ENCODE results near the gene RNF128. TPM values are rescaled to one million over a fixed set of nuclear protein-coding genes. Genes with fewer than 3 reads are reported as not detected.
"Not testable (repeated sequence)": the region's sequence is repeated elsewhere in the genome, so short reads cannot be mapped to it uniquely, and the experiment has no call there.

Gene RNF128
- total RNA-seq, 1 donor from 2014 or later, result not detected

DNA sequence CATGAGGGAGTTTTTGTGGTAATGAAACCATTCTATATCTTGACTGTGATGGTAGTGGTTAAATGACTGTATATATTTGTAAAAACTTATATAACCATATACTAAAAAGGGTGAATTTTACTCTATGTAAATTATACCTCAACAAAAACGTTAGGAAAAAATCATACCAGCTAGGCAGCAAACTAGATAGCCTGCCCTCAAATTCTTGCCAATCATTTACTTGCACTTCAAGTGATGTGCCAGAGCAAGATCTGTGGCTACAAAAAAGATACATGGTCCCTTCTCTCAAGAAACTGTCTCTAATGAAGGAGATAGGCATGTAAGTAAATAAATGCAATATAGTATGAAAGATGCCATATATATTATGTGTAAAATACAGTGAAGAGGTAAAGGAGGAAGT lies 10.0 kb upstream of the RNF128 start:
- DNase-seq (ENCODE audit: low spot score), result no peak
- H3K4me3 Mint-ChIP-seq (ENCODE audit: low read depth), result no peak overlapping the region
- no peaks in the 10 kb centered on the region for H3K4me1 Mint-ChIP-seq (ENCODE audit: low read depth)
- H3K27ac Mint-ChIP-seq, result no peak overlapping the region
- no peaks in the 10 kb centered on the region for H3K36me3 Mint-ChIP-seq (ENCODE audit: low read depth)
- intact Hi-C loops (cut with micrococcal nuclease), result no loop called here
- peaks cover 2% of the 10 kb centered on the region for H3K27me3 Mint-ChIP-seq (ENCODE audit: low read depth)
- no peaks in the 10 kb centered on the region for H3K9me3 Mint-ChIP-seq

DNA sequence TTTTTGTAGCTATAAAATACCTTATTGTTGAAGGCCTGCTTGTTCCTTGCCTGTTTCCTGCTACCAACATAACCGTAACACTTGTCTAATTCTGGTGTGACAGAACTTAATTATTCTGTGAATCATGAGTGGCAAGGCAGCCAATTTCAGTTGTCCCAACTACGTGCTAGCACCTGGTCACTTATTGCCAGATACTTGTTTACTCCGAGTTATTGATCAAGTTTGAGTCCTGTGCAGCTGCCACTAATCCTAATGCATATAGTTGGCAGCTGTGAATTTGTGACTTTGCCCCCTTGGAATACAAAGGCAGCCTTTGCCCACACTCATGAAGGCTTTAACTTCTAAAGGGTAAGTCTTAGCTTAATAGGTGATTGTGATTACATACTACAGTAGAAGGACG lies 7.8 kb upstream of the RNF128 start:
- no peaks in the 10 kb centered on the region for H3K36me3 Mint-ChIP-seq (ENCODE audit: low read depth)
- intact Hi-C loops (cut with micrococcal nuclease), result no loop called here
- no peak overlapping the region for H3K4me3 Mint-ChIP-seq (ENCODE audit: low read depth)
- DNase-seq (ENCODE audit: low spot score), result no peak
- H3K9me3 Mint-ChIP-seq, result no peaks in the 10 kb centered on the region
- H3K27me3 Mint-ChIP-seq (ENCODE audit: low read depth), result peaks cover 4% of the 10 kb centered on the region
- no peaks in the 10 kb centered on the region for H3K4me1 Mint-ChIP-seq (ENCODE audit: low read depth)
- no peak overlapping the region for H3K27ac Mint-ChIP-seq

DNA sequence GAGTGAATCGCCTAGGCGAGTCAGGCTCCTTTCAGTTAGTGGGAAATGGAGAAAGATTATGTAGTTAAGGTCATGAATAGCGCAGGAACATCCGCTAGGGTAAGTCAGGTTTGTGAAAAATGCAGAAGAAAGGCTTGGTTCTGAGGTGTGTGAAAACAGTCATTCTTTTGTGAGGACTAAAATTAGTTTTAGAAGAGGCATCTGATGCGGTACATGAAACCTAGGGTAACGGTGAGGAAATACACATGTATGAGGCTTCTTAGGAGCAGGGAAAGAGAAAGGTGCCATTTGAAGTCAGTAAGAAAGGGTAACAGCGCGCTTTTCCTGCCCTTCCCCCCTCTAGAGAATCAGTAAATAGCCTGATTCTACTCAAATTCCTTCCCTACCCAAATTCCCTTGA lies 570 bp upstream of the RNF128 start:
- Mint-ChIP-seq H3K27ac (no peak overlapping the region), H3K9me3 (no peaks in the 10 kb centered on the region), H3K27me3 (ENCODE audit: low read depth) (peaks cover 38% of the 10 kb centered on the region), H3K4me1 (ENCODE audit: low read depth) (no peaks in the 10 kb centered on the region), H3K4me3 (ENCODE audit: low read depth) (peak overlapping the region; percentile 41), H3K36me3 (ENCODE audit: low read depth) (no peaks in the 10 kb centered on the region)
- intact Hi-C loops (cut with micrococcal nuclease), result no loop called here
- DNase-seq (ENCODE audit: low spot score), result no peak

DNA sequence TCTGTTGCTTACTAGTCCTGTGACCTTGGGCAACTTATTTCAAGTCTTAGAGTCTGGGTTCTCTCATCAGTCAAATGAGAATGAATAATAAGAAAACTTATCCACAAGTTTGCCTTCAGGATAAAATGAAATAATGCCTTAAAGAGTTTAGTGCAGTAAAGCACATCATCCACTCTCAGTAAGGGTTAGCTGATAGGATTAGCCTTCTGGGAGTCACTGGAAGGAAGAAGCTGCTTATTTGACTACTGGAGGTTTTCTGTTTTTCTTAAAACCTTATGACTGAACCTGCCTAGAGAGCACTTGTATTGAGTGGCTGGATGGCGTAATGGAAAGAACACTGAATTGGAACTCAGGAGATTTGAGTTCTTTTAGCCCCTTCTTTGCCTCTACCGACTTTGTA lies 1.8 kb downstream of the RNF128 start:
- Mint-ChIP-seq H3K27me3 (ENCODE audit: low read depth) (peaks cover 47% of the 10 kb centered on the region), H3K27ac (no peak overlapping the region)

GRCh38 chrX:106730401-106730800 lies 3.9 kb downstream of the RNF128 start:
- Mint-ChIP-seq H3K4me1 (ENCODE audit: low read depth) (no peaks in the 10 kb centered on the region), H3K27me3 (ENCODE audit: low read depth) (peaks cover 36% of the 10 kb centered on the region), H3K9me3 (no peaks in the 10 kb centered on the region), H3K4me3 (ENCODE audit: low read depth) (no peak overlapping the region), H3K27ac (no peak overlapping the region), H3K36me3 (ENCODE audit: low read depth) (no peaks in the 10 kb centered on the region)
- intact Hi-C loops (cut with micrococcal nuclease), result no loop called here
- DNase-seq (ENCODE audit: low spot score), result no peak

More for the DNA sequence above, 1.8 kb downstream of the RNF128 start:
- Mint-ChIP-seq H3K9me3 (no peaks in the 10 kb centered on the region), H3K4me1 (ENCODE audit: low read depth) (no peaks in the 10 kb centered on the region), H3K36me3 (ENCODE audit: low read depth) (no peaks in the 10 kb centered on the region), H3K4me3 (ENCODE audit: low read depth) (no peak overlapping the region)
- intact Hi-C loops (cut with micrococcal nuclease), result no loop called here
- DNase-seq (ENCODE audit: low spot score), result no peak

DNA sequence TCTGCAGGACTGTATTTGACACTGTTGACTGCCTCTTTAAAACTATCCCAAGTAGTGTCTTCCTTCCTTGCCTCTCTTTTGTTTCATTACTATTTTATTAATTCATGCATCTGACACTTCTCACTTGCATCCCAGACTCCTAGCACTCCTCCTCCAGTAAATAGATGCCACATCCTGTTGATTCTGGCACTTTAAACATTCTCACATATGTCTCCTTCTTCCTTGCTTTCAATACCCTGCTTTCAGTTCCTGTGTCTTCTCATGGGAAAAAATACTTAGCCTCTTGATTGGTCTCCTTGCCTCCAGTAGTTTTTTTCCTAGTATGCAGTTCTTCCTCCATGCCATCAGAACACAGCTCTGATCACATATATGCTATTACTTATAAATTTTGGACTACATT lies 5.1 kb downstream of the RNF128 start:
- peaks cover 25% of the 10 kb centered on the region for H3K27me3 Mint-ChIP-seq (ENCODE audit: low read depth)
- no peak for DNase-seq (ENCODE audit: low spot score)
- H3K4me1 Mint-ChIP-seq (ENCODE audit: low read depth), result no peaks in the 10 kb centered on the region
- H3K4me3 Mint-ChIP-seq (ENCODE audit: low read depth), result no peak overlapping the region
- intact Hi-C loops (cut with micrococcal nuclease), result no loop called here
- H3K27ac Mint-ChIP-seq, result no peak overlapping the region
- H3K36me3 Mint-ChIP-seq (ENCODE audit: low read depth), result no peaks in the 10 kb centered on the region
- H3K9me3 Mint-ChIP-seq, result no peaks in the 10 kb centered on the region

DNA sequence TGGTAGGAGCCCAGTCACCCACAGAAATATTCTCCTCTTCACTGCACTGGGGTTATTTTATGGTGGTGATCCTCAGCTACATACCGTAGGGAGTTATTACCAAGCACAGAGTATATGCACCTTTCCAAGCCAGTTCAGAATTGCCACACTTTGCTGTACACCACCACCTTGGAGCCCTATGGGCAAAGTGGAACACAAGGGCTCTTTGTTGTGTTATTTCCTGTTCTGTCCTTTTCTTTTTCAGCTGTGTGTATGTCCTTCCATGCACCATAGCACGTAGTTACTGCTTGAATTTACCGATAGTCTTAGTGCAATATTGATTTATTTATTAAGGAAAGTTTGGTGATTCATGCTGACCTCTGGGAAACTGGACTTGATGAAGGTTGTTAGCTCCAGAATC lies 8.3 kb downstream of the RNF128 start:
- no peak for DNase-seq (ENCODE audit: low spot score)
- intact Hi-C loops (cut with micrococcal nuclease), result no loop called here
- no peak overlapping the region for H3K4me3 Mint-ChIP-seq (ENCODE audit: low read depth)
- H3K27me3 Mint-ChIP-seq (ENCODE audit: low read depth), result peaks cover 10% of the 10 kb centered on the region
- H3K36me3 Mint-ChIP-seq (ENCODE audit: low read depth), result no peaks in the 10 kb centered on the region
- no peaks in the 10 kb centered on the region for H3K9me3 Mint-ChIP-seq
- H3K27ac Mint-ChIP-seq, result no peak overlapping the region
- no peaks in the 10 kb centered on the region for H3K4me1 Mint-ChIP-seq (ENCODE audit: low read depth)

GRCh38 chrX:106740193-106740780 lies 13.8 kb downstream of the RNF128 start:
- intact Hi-C loops (cut with micrococcal nuclease), result no loop called here
- Mint-ChIP-seq H3K9me3 (no peaks in the 10 kb centered on the region), H3K27me3 (ENCODE audit: low read depth) (no peaks in the 10 kb centered on the region), H3K36me3 (ENCODE audit: low read depth) (no peaks in the 10 kb centered on the region), H3K27ac (no peak overlapping the region), H3K4me1 (ENCODE audit: low read depth) (no peaks in the 10 kb centered on the region), H3K4me3 (ENCODE audit: low read depth) (no peak overlapping the region)
- no peak for DNase-seq (ENCODE audit: low spot score)

GRCh38 chrX:106742193-106742592 lies 15.7 kb downstream of the RNF128 start:
- intact Hi-C loops (cut with micrococcal nuclease), result no loop called here
- Mint-ChIP-seq H3K36me3 (ENCODE audit: low read depth) (no peaks in the 10 kb centered on the region), H3K27me3 (ENCODE audit: low read depth) (no peaks in the 10 kb centered on the region), H3K27ac (no peak overlapping the region), H3K4me1 (ENCODE audit: low read depth) (no peaks in the 10 kb centered on the region), H3K4me3 (ENCODE audit: low read depth) (no peak overlapping the region), H3K9me3 (no peaks in the 10 kb centered on the region)
- DNase-seq (ENCODE audit: low spot score), result no peak

DNA sequence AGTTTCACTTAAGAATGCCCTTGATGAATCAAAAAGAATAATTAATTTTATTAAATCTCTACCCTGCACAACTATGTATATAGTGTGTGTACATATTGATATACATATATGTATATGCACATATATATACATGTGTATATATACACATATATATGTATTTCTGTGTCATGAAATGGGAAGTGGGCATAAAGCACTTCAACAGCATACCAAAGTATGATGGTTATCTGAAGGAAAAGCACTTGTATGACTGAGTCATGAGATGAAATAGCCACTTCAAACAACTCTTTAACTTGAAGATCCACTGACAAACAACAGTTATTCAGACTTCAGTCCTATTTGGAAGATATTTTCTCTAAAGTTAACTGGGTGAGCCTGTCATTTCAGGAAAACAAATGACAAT lies 16.3 kb downstream of the RNF128 start:
- intact Hi-C loops (cut with micrococcal nuclease), result no loop called here

GRCh38 chrX:106748377-106748776 lies 21.9 kb downstream of the RNF128 start:
- peaks cover 4% of the 10 kb centered on the region for H3K9me3 Mint-ChIP-seq
- H3K4me3 Mint-ChIP-seq (ENCODE audit: low read depth), result no peak overlapping the region
- intact Hi-C loops (cut with micrococcal nuclease), result no loop called here

More for the DNA sequence above, 16.3 kb downstream of the RNF128 start:
- H3K27ac Mint-ChIP-seq, result no peak overlapping the region
- DNase-seq (ENCODE audit: low spot score), result no peak
- H3K4me1 Mint-ChIP-seq (ENCODE audit: low read depth), result no peaks in the 10 kb centered on the region
- no peaks in the 10 kb centered on the region for H3K36me3 Mint-ChIP-seq (ENCODE audit: low read depth)
- H3K4me3 Mint-ChIP-seq (ENCODE audit: low read depth), result no peak overlapping the region
- no peaks in the 10 kb centered on the region for H3K27me3 Mint-ChIP-seq (ENCODE audit: low read depth)
- H3K9me3 Mint-ChIP-seq, result no peaks in the 10 kb centered on the region

DNA sequence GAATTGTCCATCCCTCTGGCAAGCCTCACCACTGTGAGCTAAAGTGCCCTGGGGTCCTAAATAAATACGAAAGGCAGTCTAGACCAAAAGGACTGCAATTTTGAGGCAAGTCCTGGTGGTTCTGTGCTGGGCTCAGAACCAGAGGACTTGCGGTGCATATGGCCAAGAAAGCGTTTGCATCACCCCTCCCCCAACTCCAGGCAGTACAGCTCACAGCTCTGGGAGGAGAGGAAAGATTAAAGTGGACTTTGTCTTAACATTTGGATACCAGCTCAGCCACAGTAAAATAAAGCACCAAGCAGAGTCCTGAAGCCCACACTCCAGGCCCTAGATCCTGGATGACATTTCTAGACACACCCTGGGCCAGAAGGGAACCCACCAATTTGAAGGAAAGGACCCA lies 24.9 kb downstream of the RNF128 start:
- H3K9me3 Mint-ChIP-seq, result peaks cover 4% of the 10 kb centered on the region
- H3K36me3 Mint-ChIP-seq (ENCODE audit: low read depth), result no peaks in the 10 kb centered on the region
- intact Hi-C loops (cut with micrococcal nuclease), result no loop called here
- no peaks in the 10 kb centered on the region for H3K4me1 Mint-ChIP-seq (ENCODE audit: low read depth)
- H3K4me3 Mint-ChIP-seq (ENCODE audit: low read depth), result no peak overlapping the region
- DNase-seq (ENCODE audit: low spot score), result no peak
- no peak overlapping the region for H3K27ac Mint-ChIP-seq
- H3K27me3 Mint-ChIP-seq (ENCODE audit: low read depth), result peaks cover 2% of the 10 kb centered on the region

More at GRCh38 chrX:106748377-106748776, 21.9 kb downstream of the RNF128 start:
- DNase-seq (ENCODE audit: low spot score), result no peak
- H3K27ac Mint-ChIP-seq, result no peak overlapping the region
- H3K4me1 Mint-ChIP-seq (ENCODE audit: low read depth), result no peaks in the 10 kb centered on the region
- peaks cover 2% of the 10 kb centered on the region for H3K27me3 Mint-ChIP-seq (ENCODE audit: low read depth)
- H3K36me3 Mint-ChIP-seq (ENCODE audit: low read depth), result no peaks in the 10 kb centered on the region

GRCh38 chrX:106752101-106752678 lies 25.7 kb downstream of the RNF128 start:
- H3K4me1 Mint-ChIP-seq (ENCODE audit: low read depth), result no peaks in the 10 kb centered on the region
- no peak overlapping the region for H3K4me3 Mint-ChIP-seq (ENCODE audit: low read depth)
- H3K27me3 Mint-ChIP-seq (ENCODE audit: low read depth), result peaks cover 2% of the 10 kb centered on the region
- peaks cover 4% of the 10 kb centered on the region for H3K9me3 Mint-ChIP-seq
- intact Hi-C loops (cut with micrococcal nuclease), result no loop called here
- no peaks in the 10 kb centered on the region for H3K36me3 Mint-ChIP-seq (ENCODE audit: low read depth)
- no peak overlapping the region for H3K27ac Mint-ChIP-seq
- no peak for DNase-seq (ENCODE audit: low spot score)

DNA sequence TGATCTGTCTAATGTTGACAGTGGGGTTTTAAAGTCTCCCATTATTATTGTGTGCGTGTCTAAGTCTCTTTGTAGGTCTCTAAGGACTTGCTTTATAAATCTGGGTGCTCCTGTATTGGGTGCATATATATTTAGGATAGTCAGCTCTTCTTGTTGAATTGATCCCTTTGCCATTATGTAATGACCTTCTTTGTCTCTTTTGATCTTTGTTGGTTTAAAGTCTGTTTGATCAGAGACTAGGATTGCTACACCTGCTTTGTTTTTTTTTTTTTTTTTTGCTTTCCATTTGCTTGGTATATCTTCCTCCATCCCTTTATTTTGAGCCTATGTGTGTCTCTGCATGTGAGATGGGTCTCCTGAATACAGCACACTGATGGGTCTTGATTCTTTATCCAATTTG lies 42.8 kb downstream of the RNF128 start:
- H3K27me3 Mint-ChIP-seq (ENCODE audit: low read depth); intact Hi-C loops (cut with micrococcal nuclease); H3K9me3 Mint-ChIP-seq; H3K4me1 Mint-ChIP-seq (ENCODE audit: low read depth); H3K27ac Mint-ChIP-seq; H3K36me3 Mint-ChIP-seq (ENCODE audit: low read depth); H3K4me3 Mint-ChIP-seq (ENCODE audit: low read depth); DNase-seq (ENCODE audit: low spot score): not testable (repeated sequence)
